ENCODE results near the gene CFAP61.

DNA sequence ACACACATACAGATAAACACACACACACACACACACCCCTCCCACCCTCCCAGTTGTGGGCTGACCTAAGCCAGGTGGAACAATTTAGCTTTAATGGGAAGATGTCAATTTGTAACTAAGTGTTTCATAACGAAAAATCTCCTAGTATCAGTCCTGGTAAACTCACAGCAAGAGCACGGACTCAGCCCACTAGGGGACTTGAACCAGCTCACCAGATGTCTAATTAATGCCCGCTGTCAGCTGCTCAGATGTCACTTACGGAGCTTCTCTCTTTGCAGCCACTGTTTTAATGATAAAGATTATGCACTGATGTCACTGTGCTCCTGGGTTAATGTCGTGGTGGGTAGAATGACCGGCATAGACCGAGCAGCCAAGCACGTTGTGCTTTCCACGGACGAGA, 199.0 kb downstream of the CFAP61 start:
- no peak for TF ChIP-seq POLR2AphosphoS5 (IDR thresholded peaks at IDR 0.05)
- TF ChIP-seq, protein P1, sequence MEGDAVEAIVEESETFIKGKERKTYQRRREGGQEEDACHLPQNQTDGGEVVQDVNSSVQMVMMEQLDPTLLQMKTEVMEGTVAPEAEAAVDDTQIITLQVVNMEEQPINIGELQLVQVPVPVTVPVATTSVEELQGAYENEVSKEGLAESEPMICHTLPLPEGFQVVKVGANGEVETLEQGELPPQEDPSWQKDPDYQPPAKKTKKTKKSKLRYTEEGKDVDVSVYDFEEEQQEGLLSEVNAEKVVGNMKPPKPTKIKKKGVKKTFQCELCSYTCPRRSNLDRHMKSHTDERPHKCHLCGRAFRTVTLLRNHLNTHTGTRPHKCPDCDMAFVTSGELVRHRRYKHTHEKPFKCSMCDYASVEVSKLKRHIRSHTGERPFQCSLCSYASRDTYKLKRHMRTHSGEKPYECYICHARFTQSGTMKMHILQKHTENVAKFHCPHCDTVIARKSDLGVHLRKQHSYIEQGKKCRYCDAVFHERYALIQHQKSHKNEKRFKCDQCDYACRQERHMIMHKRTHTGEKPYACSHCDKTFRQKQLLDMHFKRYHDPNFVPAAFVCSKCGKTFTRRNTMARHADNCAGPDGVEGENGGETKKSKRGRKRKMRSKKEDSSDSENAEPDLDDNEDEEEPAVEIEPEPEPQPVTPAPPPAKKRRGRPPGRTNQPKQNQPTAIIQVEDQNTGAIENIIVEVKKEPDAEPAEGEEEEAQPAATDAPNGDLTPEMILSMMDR (IDR thresholded peaks at IDR 0.05): no peak
- TF ChIP-seq POLR2A (IDR thresholded peaks at IDR 0.05): no peak
- no peak for TF ChIP-seq EP300 (IDR thresholded peaks at IDR 0.05)
